ENCODE data around the gene MAP6.

Gene MAP6

GRCh38 chr11:75558939-75559843 is 109.6 kb downstream of the MAP6 start:
- intact Hi-C loops (cut with DNase I): no loop called here
- no peak for DNase-seq

GRCh38 chr11:75557666-75558494 is 111.0 kb downstream of the MAP6 start:
- DNase-seq: peak in 3 of 10 donors; percentile 30 to 82 (median 80)
- intact Hi-C loops (cut with DNase I): no loop called here

- intact Hi-C loops (cut with DNase I): no loop called here
Measured at GRCh38 chr11:75556275-75556674, 112.6 kb downstream of the MAP6 start.

GRCh38 chr11:75555079-75555811 is 113.6 kb downstream of the MAP6 start:
- peak in 1 of 10 donors; percentile 58 for DNase-seq
- intact Hi-C loops (cut with DNase I): no loop called here

More at GRCh38 chr11:75556275-75556674, 112.6 kb downstream of the MAP6 start:
- DNase-seq: no peak

- DNase-seq: peak; percentile 81 to 99 (median 92)
- intact Hi-C loops (cut with DNase I): no loop called here
Measured at GRCh38 chr11:75554258-75555022, 114.4 kb downstream of the MAP6 start.

- intact Hi-C loops (cut with DNase I): no loop called here
- DNase-seq: peak in 1 of 10 donors; percentile 35
Measured at GRCh38 chr11:75553889-75554257, 115.0 kb downstream of the MAP6 start.

GRCh38 chr11:75553182-75553581 is 115.7 kb downstream of the MAP6 start:
- peak in 1 of 10 donors; percentile 68 for DNase-seq
- intact Hi-C loops (cut with DNase I): no loop called here

- intact Hi-C loops (cut with DNase I): loop anchor here (5.0 kb wide), 2 partner anchors 218 to 318 kb away; partner anchors contain the start of gene DGAT2
- DNase-seq: no peak
Measured at GRCh38 chr11:75549370-75549958, 119.4 kb downstream of the MAP6 start.

GRCh38 chr11:75548595-75549272 is 120.1 kb downstream of the MAP6 start:
- intact Hi-C loops (cut with DNase I): loop anchor here (5.0 kb wide), 2 partner anchors 219 to 319 kb away; partner anchors contain the start of gene DGAT2
- DNase-seq: no peak

GRCh38 chr11:75547617-75548058 is 121.2 kb downstream of the MAP6 start:
- intact Hi-C loops (cut with DNase I): loop anchor here (1.0 to 5.0 kb wide), 3 partner anchors 30 to 320 kb away; partner anchors contain the start of gene DGAT2
- peak in 7 of 10 donors; percentile 43 to 91 (median 68) for DNase-seq

- intact Hi-C loops (cut with DNase I): loop anchor here (1.0 to 5.0 kb wide), 3 partner anchors 30 to 320 kb away; partner anchors contain the start of gene DGAT2
- DNase-seq: no peak
Measured at GRCh38 chr11:75547177-75547576, 121.7 kb downstream of the MAP6 start.

GRCh38 chr11:75543806-75544205 is 125.0 kb downstream of the MAP6 start:
- intact Hi-C loops (cut with DNase I): no loop called here
- no peak for DNase-seq

GRCh38 chr11:75542088-75542438 is 126.8 kb downstream of the MAP6 start:
- no peak for DNase-seq
- intact Hi-C loops (cut with DNase I): no loop called here

GRCh38 chr11:75541193-75542087 is 127.4 kb downstream of the MAP6 start:
- intact Hi-C loops (cut with DNase I): no loop called here
- no peak for DNase-seq

GRCh38 chr11:75539459-75540334 is 129.1 kb downstream of the MAP6 start:
- intact Hi-C loops (cut with DNase I): no loop called here
- DNase-seq: no peak

- intact Hi-C loops (cut with DNase I): no loop called here
- DNase-seq: no peak
Measured at GRCh38 chr11:75538150-75538942, 130.5 kb downstream of the MAP6 start.

Measured in posterior cingulate gyrus (tissue), 11 donors.